SK-N-SH (cell line): ENCODE results near the gene DCAF6. TPM values are rescaled to one million over a fixed set of nuclear protein-coding genes. Genes with fewer than 3 reads are reported as not detected.

Source experiments
- CTCF ChIA-PET: fragments of 300-600, 350-600 bp; formaldehyde crosslinking; extraction: SDS; loops from one replicate; lab custom pipeline; 2021; lab: Yijun Ruan, JAX
- POLR2A ChIA-PET: fragments of 350-600 bp; sonication (Branson Sonifier 250); formaldehyde crosslinking; extraction: SDS; loops from one replicate; lab custom pipeline; 2020; ENCODE audit warnings: antibody characterized with exemption, inconsistent platforms; lab: Yijun Ruan, JAX
- DNase-seq: peaks from one replicate; pipeline ENCODE4 v3.0.0; 2012
- H2AFZ ChIP-seq: fragments of 200-600 bp; sonication (generic); 2 replicates; pipeline ENCODE4 v1.8.1; 2016; ENCODE audit warnings: antibody characterized with exemption, mild to moderate bottlenecking, low read depth
- H3F3A ChIP-seq: fragments of 200-600 bp; sonication (generic); replicated peaks from 2 replicates; pipeline ENCODE3; 2016; ENCODE audit warnings: antibody characterized with exemption, mild to moderate bottlenecking; ENCODE audit not compliant: insufficient read depth
- H3K27ac ChIP-seq, 2 experiments: fragments of 200-500 bp in 1 of 2; fragments of 200-600 bp in 1 of 2; sonication (Bioruptor generic) in 1 of 2; sonication (generic), shearing (Covaris generic) in 1 of 2; 2 replicates each; pipeline versions ENCODE4 v1.5.1 to v1.6.1; 2014 to 2016; ENCODE audit warnings: low read depth in 2 of 2, inconsistent platforms in 1 of 2, low read length in 1 of 2, mild to moderate bottlenecking in 1 of 2, mixed read lengths in 1 of 2
- H3K27me3 ChIP-seq: fragments of 200-600 bp; sonication (generic), shearing (Covaris generic); 2 replicates; pipeline ENCODE4 v1.6.1; 2016; ENCODE audit warnings: mixed run types; ENCODE audit not compliant: insufficient read depth
- H3K36me3 ChIP-seq, 2 experiments: fragments of 200-500 bp in 1 of 2; fragments of 200-600 bp in 1 of 2; sonication (Bioruptor generic) in 1 of 2; sonication (generic) in 1 of 2; replicated peaks in 1 of 2; 2 replicates each; pipeline versions ENCODE3 to v1.5.1; 2014 to 2016; ENCODE audit warnings: low read length in 1 of 2, mild to moderate bottlenecking in 1 of 2; ENCODE audit not compliant: insufficient read depth in 2 of 2, control insufficient read depth in 1 of 2
- H3K4me1 ChIP-seq, 2 experiments: fragments of 200-500 bp in 1 of 2; fragments of 200-600 bp in 1 of 2; sonication (Bioruptor generic) in 1 of 2; sonication (generic), shearing (Covaris generic) in 1 of 2; 2 replicates each; pipeline versions ENCODE4 v1.5.1 to v1.6.1; 2014 to 2016; ENCODE audit warnings: low read depth in 1 of 2, low read length in 1 of 2, mixed run types in 1 of 2; ENCODE audit not compliant: insufficient read depth in 2 of 2, control insufficient read depth in 1 of 2
- H3K4me2 ChIP-seq: fragments of 200-600 bp; sonication (generic), shearing (Covaris generic); 2 replicates; pipeline ENCODE4 v1.6.1; 2017; ENCODE audit warnings: mixed run types
- H3K4me3 ChIP-seq, 2 experiments: fragments of 200-500 bp in 1 of 2; fragments of 200-600 bp in 1 of 2; sonication (Bioruptor generic) in 1 of 2; sonication (generic), shearing (Covaris generic) in 1 of 2; 2 replicates each; pipeline versions ENCODE4 v1.5.1 to v1.8.1; 2014 to 2016; ENCODE audit warnings: low read depth in 2 of 2, inconsistent platforms in 1 of 2, low read length in 1 of 2, mild to moderate bottlenecking in 1 of 2, mixed read lengths in 1 of 2, moderate library complexity in 1 of 2
- H3K79me2 ChIP-seq: fragments of 200-600 bp; sonication (generic); 2 replicates; pipeline ENCODE4 v1.8.1; 2017; ENCODE audit warnings: mild to moderate bottlenecking; ENCODE audit not compliant: insufficient read depth
- H3K9ac ChIP-seq: fragments of 200-600 bp; sonication (generic); 2 replicates; pipeline ENCODE4 v1.6.1; 2017; ENCODE audit warnings: mixed run types
- H3K9me2 ChIP-seq: fragments of 200-600 bp; sonication (generic); 2 replicates; pipeline ENCODE4 v1.6.1; 2017; ENCODE audit warnings: mixed run types
- H3K9me3 ChIP-seq: fragments of 200-600 bp; sonication (generic); 2 replicates; pipeline ENCODE4 v1.6.1; 2017; ENCODE audit warnings: mixed run types, mild to moderate bottlenecking, moderate library complexity
- H4K20me1 ChIP-seq: fragments of 200-600 bp; sonication (generic); 2 replicates; pipeline ENCODE4 v1.6.1; 2017; ENCODE audit warnings: mild to moderate bottlenecking, mixed run types; ENCODE audit not compliant: insufficient read depth
- CHD2 ChIP-seq: fragments of 150-350 bp; IDR thresholded peaks from 2 replicates; pipeline ENCODE4 v1.6.1; 2018; ENCODE audit warnings: low read length; ENCODE audit not compliant: partially characterized antibody
- EP300 ChIP-seq, 2 experiments: IDR thresholded peaks; 2 replicates each; pipeline versions ENCODE4 v1.4.0 to v1.6.1; 2012; ENCODE audit warnings: borderline replicate concordance in 1 of 2, low read depth in 1 of 2, low read length in 1 of 2
- FOXM1 ChIP-seq: IDR thresholded peaks from 2 replicates; pipeline ENCODE4 v1.4.0; 2012; ENCODE audit warnings: low read depth, mild to moderate bottlenecking
- MEF2A ChIP-seq: IDR thresholded peaks from 2 replicates; pipeline ENCODE4 v1.4.0; 2012; ENCODE audit warnings: low read depth, borderline replicate concordance
- MXI1 ChIP-seq: IDR thresholded peaks from 2 replicates; pipeline ENCODE4 v1.6.1; 2012; ENCODE audit warnings: mild to moderate bottlenecking, low read depth, low read length, improper control_type of control experiment
- NFIC ChIP-seq: IDR thresholded peaks from 2 replicates; pipeline ENCODE4 v1.4.0; 2012; ENCODE audit warnings: borderline replicate concordance
- RCOR1 ChIP-seq: fragments of 150-350 bp; IDR thresholded peaks from 2 replicates; pipeline ENCODE4 v1.6.1; 2017; ENCODE audit warnings: antibody characterized with exemption, low read length
- RFX5 ChIP-seq: IDR thresholded peaks from 2 replicates; pipeline ENCODE4 v1.6.1; 2012; ENCODE audit warnings: mild to moderate bottlenecking, improper control_type of control experiment, low read length
- TAF1 ChIP-seq: IDR thresholded peaks from 2 replicates; pipeline ENCODE4 v1.6.1; 2012; ENCODE audit warnings: low read depth, mild to moderate bottlenecking, low read length, moderate library complexity, borderline replicate concordance
- TCF12 ChIP-seq: IDR thresholded peaks from 2 replicates; pipeline ENCODE4 v1.4.0; 2012
- WGBS: methylation state at CpG from one replicate; pipeline ENCODE4 v1.1.6; 2017; ENCODE audit warnings: low lambda C conversion rate; 5-methylcytosine and 5-hydroxymethylcytosine counted together
- polyA plus RNA-seq, 3 experiments: library from polyadenylated mRNA; depleted of rRNA; stranded (reverse); fragments of >200 nt; gene quantifications; 2 replicates each; pipeline ENCODE4 v1.2.3, GENCODE V29; 2012
- TF ChIP-seq, protein P1 (sequence below): IDR thresholded peaks from 2 replicates; pipeline ENCODE4 v1.6.1; 2012; ENCODE audit warnings: mild to moderate bottlenecking, low read depth, low read length, moderate library complexity

The DCAF6 gene
- polyA plus RNA-seq, 1 of the 3 experiments (the other 2 are of a cell fraction): 31.3 TPM

DNA sequence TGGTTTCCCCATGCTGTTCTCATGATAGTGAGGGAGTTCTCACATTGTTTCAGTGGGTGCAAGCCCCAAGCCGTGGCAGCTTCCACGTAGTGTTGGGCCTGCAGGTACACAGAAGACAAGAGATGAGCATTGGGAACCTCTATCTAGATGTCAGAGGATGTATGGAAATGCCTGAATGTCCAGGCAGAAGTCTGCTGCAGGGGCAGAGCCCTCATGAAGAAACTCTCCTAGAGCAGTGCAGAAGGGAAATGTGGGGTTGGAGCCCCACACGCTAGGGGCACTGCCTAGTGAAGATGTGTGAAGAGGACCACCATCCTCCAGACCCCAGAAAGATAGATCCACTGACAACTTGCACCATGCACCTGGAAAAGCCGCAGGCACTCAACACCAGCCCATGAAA lies 183.3 kb downstream of the DCAF6 start:
- peaks cover 16 to 26% of the 10 kb centered on the region in 2 experiments for H3K36me3 ChIP-seq
- ChIA-PET CTCF (interaction anchor here (1.0 kb wide), 1 partner anchor 26 kb away, joined by 3 read pairs; no protein-coding TSS in a partner anchor), POLR2A (no interaction called here)
- no peaks in the 10 kb centered on the region for H3K9me2 ChIP-seq
- H3K4me3 ChIP-seq: no peak overlapping the region
- H2AFZ ChIP-seq: no peak overlapping the region
- peaks cover 0 to 2% of the 10 kb centered on the region in 2 experiments; a peak in 2 of 4 replicates for H3K4me1 ChIP-seq
- H3K9ac ChIP-seq: no peak overlapping the region
- no peak for DNase-seq
- no peak overlapping the region for H3K27ac ChIP-seq
- H3K4me2 ChIP-seq: no peak overlapping the region
- H4K20me1 ChIP-seq: no peaks in the 10 kb centered on the region
- no peaks in the 10 kb centered on the region for H3K27me3 ChIP-seq
- no peaks in the 10 kb centered on the region for H3K9me3 ChIP-seq
- peaks cover 4% of the 10 kb centered on the region for H3F3A ChIP-seq
- WGBS: 83% methylated on average over 4 of the region's 4 CpGs
- TF ChIP-seq EP300 (IDR thresholded peaks at IDR 0.05; ENCODE audit: borderline replicate concordance in 1 of 2, low read depth in 1 of 2, low read length in 1 of 2) (no peak), NFIC (no peak), CHD2 (no peak)
- TF ChIP-seq, protein P1, sequence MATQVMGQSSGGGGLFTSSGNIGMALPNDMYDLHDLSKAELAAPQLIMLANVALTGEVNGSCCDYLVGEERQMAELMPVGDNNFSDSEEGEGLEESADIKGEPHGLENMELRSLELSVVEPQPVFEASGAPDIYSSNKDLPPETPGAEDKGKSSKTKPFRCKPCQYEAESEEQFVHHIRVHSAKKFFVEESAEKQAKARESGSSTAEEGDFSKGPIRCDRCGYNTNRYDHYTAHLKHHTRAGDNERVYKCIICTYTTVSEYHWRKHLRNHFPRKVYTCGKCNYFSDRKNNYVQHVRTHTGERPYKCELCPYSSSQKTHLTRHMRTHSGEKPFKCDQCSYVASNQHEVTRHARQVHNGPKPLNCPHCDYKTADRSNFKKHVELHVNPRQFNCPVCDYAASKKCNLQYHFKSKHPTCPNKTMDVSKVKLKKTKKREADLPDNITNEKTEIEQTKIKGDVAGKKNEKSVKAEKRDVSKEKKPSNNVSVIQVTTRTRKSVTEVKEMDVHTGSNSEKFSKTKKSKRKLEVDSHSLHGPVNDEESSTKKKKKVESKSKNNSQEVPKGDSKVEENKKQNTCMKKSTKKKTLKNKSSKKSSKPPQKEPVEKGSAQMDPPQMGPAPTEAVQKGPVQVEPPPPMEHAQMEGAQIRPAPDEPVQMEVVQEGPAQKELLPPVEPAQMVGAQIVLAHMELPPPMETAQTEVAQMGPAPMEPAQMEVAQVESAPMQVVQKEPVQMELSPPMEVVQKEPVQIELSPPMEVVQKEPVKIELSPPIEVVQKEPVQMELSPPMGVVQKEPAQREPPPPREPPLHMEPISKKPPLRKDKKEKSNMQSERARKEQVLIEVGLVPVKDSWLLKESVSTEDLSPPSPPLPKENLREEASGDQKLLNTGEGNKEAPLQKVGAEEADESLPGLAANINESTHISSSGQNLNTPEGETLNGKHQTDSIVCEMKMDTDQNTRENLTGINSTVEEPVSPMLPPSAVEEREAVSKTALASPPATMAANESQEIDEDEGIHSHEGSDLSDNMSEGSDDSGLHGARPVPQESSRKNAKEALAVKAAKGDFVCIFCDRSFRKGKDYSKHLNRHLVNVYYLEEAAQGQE: no peak
- peaks cover 87% of the 10 kb centered on the region for H3K79me2 ChIP-seq

DNA sequence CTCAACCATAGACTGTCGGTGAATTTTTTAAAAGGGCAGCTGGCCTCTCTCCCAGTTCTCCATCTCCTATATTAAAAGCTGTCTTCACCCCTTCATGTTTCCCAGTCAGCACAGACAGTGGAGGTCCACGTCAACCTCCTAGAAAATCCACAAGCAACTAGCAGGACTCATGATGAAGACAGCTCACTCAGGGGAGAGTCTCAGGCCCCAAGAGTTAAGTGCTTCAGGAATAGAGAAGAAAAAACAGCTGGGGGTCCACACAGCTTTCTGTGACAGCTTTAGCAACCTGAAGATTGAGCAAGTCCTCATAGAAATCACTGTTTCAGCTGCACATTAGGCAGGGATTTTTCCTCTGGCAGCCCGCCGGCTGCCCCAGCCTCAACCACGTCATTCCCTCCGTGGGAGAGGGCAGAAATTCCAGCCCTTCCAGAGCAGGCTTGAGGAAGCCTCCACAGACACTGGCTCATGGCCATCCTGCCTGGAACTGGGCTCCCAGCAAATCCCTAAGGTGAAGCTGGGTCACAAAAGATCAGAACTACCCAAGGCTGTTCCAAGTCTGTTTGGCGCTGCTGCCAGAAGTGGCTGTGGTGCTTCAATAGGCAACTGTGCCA lies 185.0 kb downstream of the DCAF6 start:
- no peaks in the 10 kb centered on the region for H3K27me3 ChIP-seq
- no peaks in the 10 kb centered on the region; a peak in 2 of 4 replicates for H3K4me1 ChIP-seq
- 78% methylated on average over 5 of the region's 7 CpGs for WGBS
- peaks cover 15 to 26% of the 10 kb centered on the region in 2 experiments for H3K36me3 ChIP-seq
- H3K4me2 ChIP-seq: no peak overlapping the region
- no peak overlapping the region for H3K4me3 ChIP-seq
- H3K79me2 ChIP-seq: peaks cover 88% of the 10 kb centered on the region
- ChIA-PET POLR2A (no interaction called here), CTCF (interaction anchor here (0.7 to 1.2 kb wide), 4 partner anchors 21 to 39 kb away, joined by 3 read pairs; no protein-coding TSS in a partner anchor)
- H3F3A ChIP-seq: peaks cover 4% of the 10 kb centered on the region
- H2AFZ ChIP-seq: no peak overlapping the region
- no peaks in the 10 kb centered on the region for H3K9me2 ChIP-seq
- H3K9me3 ChIP-seq: no peaks in the 10 kb centered on the region
- H3K27ac ChIP-seq: no peak overlapping the region
- no peaks in the 10 kb centered on the region for H4K20me1 ChIP-seq
- H3K9ac ChIP-seq: no peak overlapping the region
- no peak for DNase-seq
- TF ChIP-seq FOXM1: no peak
- TF ChIP-seq TAF1: no peak
- TF ChIP-seq RCOR1: no peak
- no peak for TF ChIP-seq RFX5
- TF ChIP-seq TCF12: no peak
- TF ChIP-seq MEF2A: no peak
- TF ChIP-seq MXI1: no peak
